Lung (tissue), 12 donors: ENCODE measurements around the gene MED7. TPM values are rescaled to one million over a fixed set of nuclear protein-coding genes. Genes with fewer than 3 reads are reported as not detected.

Experiments
- ATAC-seq: fragments of 200-7000 bp; cut with Tn5 transposase; one replicate; pipeline ENCODE4 v1.9.1; 2020; ENCODE audit warnings: moderate number of reproducible peaks; ENCODE audit not compliant: insufficient read depth, low FRiP score
- DNase-seq, 3 donors: peaks; one replicate each; pipeline ENCODE4 v3.0.0-alpha.2; 2013 to 2017
- H3K27ac ChIP-seq, 2 donors: one replicate each; pipeline ENCODE4 v1.5.1; 2013; ENCODE audit warnings: mild to moderate bottlenecking in 2 of 2, moderate library complexity in 2 of 2, control low read depth in 1 of 2, inconsistent platforms in 1 of 2, low read depth in 1 of 2, low read length in 1 of 2
- H3K27me3 ChIP-seq, 3 donors: one replicate each; pipeline ENCODE4 v1.5.1; 2013; ENCODE audit warnings: low read length in 2 of 3; ENCODE audit not compliant: control insufficient read depth in 3 of 3, insufficient read depth in 3 of 3
- H3K36me3 ChIP-seq, 4 donors: one replicate each; pipeline ENCODE4 v1.5.1; 2013; ENCODE audit warnings: low read length in 4 of 4, mild to moderate bottlenecking in 1 of 4, moderate library complexity in 1 of 4; ENCODE audit not compliant: control insufficient read depth in 4 of 4, insufficient read depth in 4 of 4
- H3K4me1 ChIP-seq, 5 donors: one replicate each; pipeline ENCODE4 v1.5.1; 2013; ENCODE audit warnings: low read length in 5 of 5, mild to moderate bottlenecking in 2 of 5, moderate library complexity in 1 of 5; ENCODE audit not compliant: control insufficient read depth in 5 of 5, insufficient read depth in 5 of 5
- H3K4me3 ChIP-seq: one replicate; pipeline ENCODE4 v1.5.1; 2013; ENCODE audit warnings: mild to moderate bottlenecking, control low read depth, moderate library complexity
- H3K9ac ChIP-seq, 2 donors: one replicate each; pipeline ENCODE4 v1.5.1; 2013; ENCODE audit warnings: low read length in 2 of 2, control low read depth in 1 of 2; ENCODE audit not compliant: insufficient read depth in 1 of 2
- H3K9me3 ChIP-seq, 4 donors: one replicate each; pipeline ENCODE4 v1.5.1; 2013; ENCODE audit warnings: low read length in 3 of 4, mild to moderate bottlenecking in 1 of 4, moderate library complexity in 1 of 4; ENCODE audit not compliant: control insufficient read depth in 4 of 4, insufficient read depth in 3 of 4
- WGBS, 2 donors: extraction: QIAGEN DNeasy Blood & Tissue Kit; methylation state at CpG; one replicate each; pipeline ENCODE4 v1.1.7; 2013; 5-methylcytosine and 5-hydroxymethylcytosine counted together
- polyA plus RNA-seq, 2 donors: library from polyadenylated mRNA; stranded (reverse); fragments of 200-250 nt; gene quantifications; one replicate each; pipeline ENCODE4 v1.2.1, GENCODE V29; 2013
- total RNA-seq, 2 donors: library from RNA; depleted of rRNA in 1 of 2; stranded (reverse); fragments of >200 nt in 1 of 2; gene quantifications; one replicate each; pipeline ENCODE4 v1.2.1, GENCODE V29; 2014 to 2021
- TF ChIP-seq, protein P1 (sequence below): IDR thresholded peaks from 2 replicates; pipeline ENCODE4 v1.5.1; 2012; ENCODE audit warnings: mild to moderate bottlenecking; ENCODE audit errors: control extremely low read depth, extremely low read depth
- donor health status: control.
- donor health status: control.
- donor health status: Bipolar disorder and iron deficiency.
- donor health status: healthy.
- donor health status: DM: yes; HTN: yes; CAD: no.

The MED7 gene
- total and polyA plus RNA-seq, 4 donors: 9.3 to 16.1 (median 12.9) TPM

- no peaks in the 10 kb centered on the region for H3K4me1 ChIP-seq
- WGBS, 2 donors: 84 to 95% methylated on average over 4 of the region's 4 CpGs
- H3K27me3 ChIP-seq: peaks cover 0 to 3% (median 0%) of the 10 kb centered on the region in 3 donors
- no peak overlapping the region for H3K9ac ChIP-seq
- H3K9me3 ChIP-seq: peaks cover 0 to 3% (median 0%) of the 10 kb centered on the region in 4 donors
- no peaks in the 10 kb centered on the region for H3K36me3 ChIP-seq
- TF ChIP-seq, protein P1, sequence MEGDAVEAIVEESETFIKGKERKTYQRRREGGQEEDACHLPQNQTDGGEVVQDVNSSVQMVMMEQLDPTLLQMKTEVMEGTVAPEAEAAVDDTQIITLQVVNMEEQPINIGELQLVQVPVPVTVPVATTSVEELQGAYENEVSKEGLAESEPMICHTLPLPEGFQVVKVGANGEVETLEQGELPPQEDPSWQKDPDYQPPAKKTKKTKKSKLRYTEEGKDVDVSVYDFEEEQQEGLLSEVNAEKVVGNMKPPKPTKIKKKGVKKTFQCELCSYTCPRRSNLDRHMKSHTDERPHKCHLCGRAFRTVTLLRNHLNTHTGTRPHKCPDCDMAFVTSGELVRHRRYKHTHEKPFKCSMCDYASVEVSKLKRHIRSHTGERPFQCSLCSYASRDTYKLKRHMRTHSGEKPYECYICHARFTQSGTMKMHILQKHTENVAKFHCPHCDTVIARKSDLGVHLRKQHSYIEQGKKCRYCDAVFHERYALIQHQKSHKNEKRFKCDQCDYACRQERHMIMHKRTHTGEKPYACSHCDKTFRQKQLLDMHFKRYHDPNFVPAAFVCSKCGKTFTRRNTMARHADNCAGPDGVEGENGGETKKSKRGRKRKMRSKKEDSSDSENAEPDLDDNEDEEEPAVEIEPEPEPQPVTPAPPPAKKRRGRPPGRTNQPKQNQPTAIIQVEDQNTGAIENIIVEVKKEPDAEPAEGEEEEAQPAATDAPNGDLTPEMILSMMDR: no peak
- no peak for DNase-seq
- no peak for ATAC-seq
- H3K4me3 ChIP-seq: no peak overlapping the region
- no peak overlapping the region for H3K27ac ChIP-seq
These were observed 17.3 kb upstream of the MED7 start for GRCh38 chr5:157160001-157160400.

- Histone ChIP-seq H3K36me3 (no peaks in the 10 kb centered on the region), H3K9me3 (peaks cover 0 to 3% (median 0%) of the 10 kb centered on the region in 4 donors), H3K27me3 (peaks cover 0 to 3% (median 0%) of the 10 kb centered on the region in 3 donors), H3K4me3 (no peak overlapping the region), H3K4me1 (no peaks in the 10 kb centered on the region), H3K9ac (no peak overlapping the region), H3K27ac (no peak overlapping the region)
- no peak for ATAC-seq
- DNase-seq: no peak
- TF ChIP-seq, protein P1: no peak
- WGBS, 2 donors: 86 to 89% methylated on average over 6 of the region's 6 CpGs
These were observed 16.6 kb upstream of the MED7 start for GRCh38 chr5:157159209-157159751.

DNA sequence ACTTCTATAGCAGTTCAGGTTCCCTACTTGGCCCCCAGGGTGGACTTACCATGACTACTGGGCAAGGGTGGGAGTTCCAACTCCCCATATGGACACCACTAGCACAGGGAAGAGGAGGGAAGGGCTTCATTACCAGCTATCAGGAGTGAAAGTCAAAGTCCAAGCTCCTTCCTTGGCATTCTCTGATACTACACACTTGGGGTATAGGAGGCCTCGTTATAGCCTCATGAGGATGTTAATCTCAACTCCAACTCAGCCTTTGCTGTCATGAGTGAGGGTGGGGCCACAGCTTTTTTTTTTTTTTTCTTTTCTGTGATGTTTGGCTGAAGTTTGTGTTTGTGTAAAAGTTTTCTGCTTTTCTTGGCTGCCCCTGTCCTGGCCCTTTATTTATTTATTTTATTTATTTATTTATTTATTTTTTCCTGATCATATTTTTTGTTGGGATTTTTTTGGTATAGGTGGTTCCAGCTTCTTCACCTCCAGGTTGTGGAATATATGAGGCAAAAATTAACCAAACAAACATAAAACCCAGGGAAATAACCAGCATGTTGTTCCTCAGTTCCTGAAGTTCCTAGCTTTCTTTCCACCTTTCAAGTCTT, 14.7 kb upstream of the MED7 start:
- H3K27me3 ChIP-seq: no peaks in the 10 kb centered on the region
- H3K4me1 ChIP-seq: no peaks in the 10 kb centered on the region
- peaks cover 0 to 3% (median 0%) of the 10 kb centered on the region in 4 donors for H3K9me3 ChIP-seq
- WGBS, 2 donors: 89 to 96% methylated on average over 1 of the region's 1 CpG
- TF ChIP-seq, protein P1: no peak
- DNase-seq: no peak
- H3K9ac ChIP-seq: no peak overlapping the region
- no peaks in the 10 kb centered on the region for H3K36me3 ChIP-seq
- H3K4me3 ChIP-seq: no peak overlapping the region
- no peak for ATAC-seq
- no peak overlapping the region for H3K27ac ChIP-seq
